Erythroblast (primary cell): ENCODE results near the gene SEPTIN11.

Source experiments
- GATA1 ChIP-seq: IDR thresholded peaks from 2 replicates; pipeline ENCODE4 v1.6.1; 2011; ENCODE audit warnings: low read depth, mild to moderate bottlenecking, control low read depth, low read length, moderate library complexity
- POLR2A ChIP-seq: IDR thresholded peaks from 2 replicates; pipeline ENCODE4 v1.6.1; 2011; ENCODE audit warnings: mild to moderate bottlenecking, low read length

GRCh38 chr4:76969941-76970529, 20.5 kb downstream of the SEPTIN11 start:
- TF ChIP-seq POLR2A (no peak), GATA1 (no peak)
